HG03135 (cell line): ENCODE data around the gene HNMT.
"Not testable (repeated sequence)": the region's sequence is repeated elsewhere in the genome, so short reads cannot be mapped to it uniquely, and the experiment has no call there.

Experiments
- ATAC-seq: cut with Tn5 transposase; IDR thresholded peaks from one replicate; pipeline ENCODE4 v1.9.1; 2021; ENCODE audit warnings: mild to moderate bottlenecking, moderate library complexity; ENCODE audit not compliant: unreplicated experiment

Gene HNMT

GRCh38 chr2:137973280-137973679 is 9.0 kb downstream of the HNMT start:
- ATAC-seq = no peak

- ATAC-seq = no peak
Observed at GRCh38 chr2:137975280-137976271, 11.3 kb downstream of the HNMT start.

- ATAC-seq = no peak
Observed at GRCh38 chr2:137976274-137976673, 12.0 kb downstream of the HNMT start.

- ATAC-seq = no peak
Observed at GRCh38 chr2:137977790-137978189, 13.5 kb downstream of the HNMT start.

GRCh38 chr2:137980459-137980858 is 16.2 kb downstream of the HNMT start:
- ATAC-seq = no peak

GRCh38 chr2:137981112-137981656 is 16.9 kb downstream of the HNMT start:
- no peak for ATAC-seq

- ATAC-seq = no peak
Observed at GRCh38 chr2:137983581-137983980, 19.3 kb downstream of the HNMT start.

GRCh38 chr2:137986268-137986667 is 22.0 kb downstream of the HNMT start:
- no peak for ATAC-seq

- no peak for ATAC-seq
Observed at GRCh38 chr2:137987011-137987410, 22.7 kb downstream of the HNMT start.

GRCh38 chr2:137991078-137991477 is 26.8 kb downstream of the HNMT start:
- ATAC-seq = no peak

GRCh38 chr2:137992039-137992646 is 27.9 kb downstream of the HNMT start:
- no peak for ATAC-seq

- not testable (repeated sequence) for ATAC-seq
Observed at GRCh38 chr2:137993715-137994476, 29.6 kb downstream of the HNMT start.

- ATAC-seq = not testable (repeated sequence)
Observed at GRCh38 chr2:137995368-137995767, 31.1 kb downstream of the HNMT start.

GRCh38 chr2:137996158-137996557 is 31.9 kb downstream of the HNMT start:
- not testable (repeated sequence) for ATAC-seq

- no peak for ATAC-seq
Observed at GRCh38 chr2:137997733-137998132, 33.5 kb downstream of the HNMT start.

- ATAC-seq = no peak
Observed at GRCh38 chr2:137998503-137998902, 34.2 kb downstream of the HNMT start.

GRCh38 chr2:137999273-137999672 is 35.0 kb downstream of the HNMT start:
- no peak for ATAC-seq

- no peak for ATAC-seq
Observed at GRCh38 chr2:138000009-138000408, 35.7 kb downstream of the HNMT start.

GRCh38 chr2:138000796-138001195 is 36.5 kb downstream of the HNMT start:
- ATAC-seq = no peak

GRCh38 chr2:138003411-138003810 is 39.1 kb downstream of the HNMT start:
- ATAC-seq = no peak

- no peak for ATAC-seq
Observed at GRCh38 chr2:138007431-138007830, 43.2 kb downstream of the HNMT start.
